DMS79 treated with DMSO at 0.1 percent for 48 hours (cell line): Measurements from ENCODE around the gene MDM4.
"Not testable (repeated sequence)": the region's sequence is repeated elsewhere in the genome, so short reads cannot be mapped to it uniquely, and the experiment has no call there.

Experiments
- DNase-seq: peaks from one replicate; lab custom pipeline; 2025; lab: John Stamatoyannopoulos, UW

The MDM4 gene

GRCh38 chr1:204516180-204516879, at the start of gene MDM4:
Gene MDM4, plus strand, starts transcription at chr1:204516406. Its CDS starts 9,113 bp downstream, at chr1:204525519.
- DNase-seq = peak; percentile 92

GRCh38 chr1:204466416-204467405, 49.5 kb upstream of the MDM4 start:
- DNase-seq = no peak

- no peak for DNase-seq
Measured at GRCh38 chr1:204468206-204468605, 48.0 kb upstream of the MDM4 start.

GRCh38 chr1:204468766-204469302, 47.4 kb upstream of the MDM4 start:
- no peak for DNase-seq

GRCh38 chr1:204469304-204469703, 46.9 kb upstream of the MDM4 start:
- DNase-seq = no peak

- DNase-seq = no peak
Measured at GRCh38 chr1:204471687-204472086, 44.5 kb upstream of the MDM4 start.

GRCh38 chr1:204472660-204473059, 43.5 kb upstream of the MDM4 start:
- no peak for DNase-seq

GRCh38 chr1:204473400-204473965, 42.7 kb upstream of the MDM4 start:
- no peak for DNase-seq

GRCh38 chr1:204475656-204476432, 40.4 kb upstream of the MDM4 start:
- DNase-seq = peak; percentile 4

GRCh38 chr1:204476563-204476962, 39.6 kb upstream of the MDM4 start:
- no peak for DNase-seq

GRCh38 chr1:204477036-204477740, 39.0 kb upstream of the MDM4 start:
- DNase-seq = no peak

- DNase-seq = no peak
Measured at GRCh38 chr1:204478172-204478899, 37.9 kb upstream of the MDM4 start.

- no peak for DNase-seq
Measured at GRCh38 chr1:204478921-204479320, 37.3 kb upstream of the MDM4 start.

- DNase-seq = no peak
Measured at GRCh38 chr1:204479387-204480136, 36.6 kb upstream of the MDM4 start.

- DNase-seq = peak; percentile 54
Measured at GRCh38 chr1:204480515-204480914, 35.7 kb upstream of the MDM4 start.

GRCh38 chr1:204483791-204484190, 32.4 kb upstream of the MDM4 start:
- no peak for DNase-seq

- not testable (repeated sequence) for DNase-seq
Measured at GRCh38 chr1:204486513-204487255, 29.5 kb upstream of the MDM4 start.

GRCh38 chr1:204487256-204487615, 29.0 kb upstream of the MDM4 start:
- DNase-seq = no peak

GRCh38 chr1:204491655-204492054, 24.6 kb upstream of the MDM4 start:
- no peak for DNase-seq
